B cell (primary cell): ENCODE results near the gene MTCL3. TPM values are rescaled to one million over a fixed set of nuclear protein-coding genes. Genes with fewer than 3 reads are reported as not detected.
A peak's percentile ranks its signal among the peaks of the same experiment; 100 is the strongest.

ENCODE experiments used
- ATAC-seq: fragments of 200-7000 bp; cut with Tn5 transposase; one replicate; pipeline ENCODE4 v1.10.0; 2021; ENCODE audit warnings: low read depth, mild to moderate bottlenecking, moderate number of reproducible peaks, moderate library complexity
- CTCF ChIA-PET: fragments of 350-600 bp; sonication (Branson Sonifier 250); formaldehyde crosslinking; loops from one replicate; lab custom pipeline; 2021; ENCODE audit warnings: antibody characterized with exemption, inconsistent platforms; lab: Charles Lee
- POLR2A ChIA-PET: fragments of 350-600 bp; sonication (Branson Sonifier 250); formaldehyde crosslinking; loops from one replicate; lab custom pipeline; 2021; ENCODE audit warnings: antibody characterized with exemption; lab: Charles Lee
- DNase-seq: peaks from one replicate; pipeline ENCODE4 v3.0.0; 2013
- H2AFZ ChIP-seq: 2 replicates; pipeline ENCODE4 v1.6.1; 2012; ENCODE audit warnings: mild to moderate bottlenecking, low read depth, low read length; ENCODE audit not compliant: insufficient read depth, poor library complexity, severe bottlenecking
- H3K27ac ChIP-seq, 2 donors: 1 replicate in 1 of 2; 2 replicates in 1 of 2; pipeline ENCODE4 v1.5.1; 2012 to 2013; ENCODE audit warnings: low read length in 2 of 2, mild to moderate bottlenecking in 2 of 2, moderate library complexity in 1 of 2
- H3K27me3 ChIP-seq, 4 experiments: fragments of 200-600 bp in 1 of 4; sonication (generic) in 1 of 4; replicated peaks in 1 of 4; 1 replicate in 2 of 4; 2 replicates in 2 of 4; pipeline versions ENCODE4 v1.6.1 to v1.7.0; 2013 to 2016; ENCODE audit warnings: low read length in 3 of 4, mild to moderate bottlenecking in 2 of 4, mixed read lengths in 1 of 4, moderate library complexity in 1 of 4; ENCODE audit not compliant: insufficient read depth in 4 of 4, control insufficient read depth in 3 of 4; ENCODE audit errors: control extremely low read depth in 1 of 4
- H3K36me3 ChIP-seq, 2 experiments: replicated peaks in 1 of 2; 1 replicate in 1 of 2; 2 replicates in 1 of 2; pipeline versions ENCODE4 v1.6.1 to v1.7.1; 2013; ENCODE audit warnings: low read length in 1 of 2; ENCODE audit not compliant: insufficient read depth in 2 of 2, control insufficient read depth in 1 of 2; ENCODE audit errors: control extremely low read depth in 1 of 2, extremely low read depth in 1 of 2
- H3K4me1 ChIP-seq, 2 donors: fragments of 200-600 bp in 1 of 2; sonication (generic) in 1 of 2; 1 replicate in 1 of 2; 2 replicates in 1 of 2; pipeline versions ENCODE4 v1.5.1 to v1.6.1; 2013 to 2017; ENCODE audit warnings: low read length in 2 of 2; ENCODE audit not compliant: control insufficient read depth in 2 of 2, insufficient read depth in 2 of 2
- H3K4me2 ChIP-seq: replicated peaks from 2 replicates; pipeline ENCODE3; 2012; ENCODE audit warnings: mild to moderate bottlenecking, low read depth, low read length; ENCODE audit not compliant: poor library complexity, severe bottlenecking
- H3K4me3 ChIP-seq, 5 experiments: fragments of 200-600 bp in 1 of 5; sonication (generic) in 1 of 5; 1 replicate in 3 of 5; 2 replicates in 2 of 5; pipeline versions ENCODE4 v1.5.1 to v1.7.0; 2011 to 2016; ENCODE audit warnings: low read length in 4 of 5, mild to moderate bottlenecking in 4 of 5, low read depth in 2 of 5, control low read depth in 1 of 5, moderate library complexity in 1 of 5; ENCODE audit not compliant: insufficient read depth in 1 of 5; ENCODE audit errors: control extremely low read depth in 1 of 5, extremely low read depth in 1 of 5
- H3K79me2 ChIP-seq: fragments of 200-600 bp; sonication (generic); one replicate; pipeline ENCODE4 v1.6.0; 2016; ENCODE audit warnings: low read length; ENCODE audit not compliant: control insufficient read depth, insufficient read depth
- H3K9ac ChIP-seq: fragments of 200-600 bp; sonication (generic); 2 replicates; pipeline ENCODE4 v1.6.1; 2017; ENCODE audit warnings: mild to moderate bottlenecking, low read length, moderate library complexity
- H3K9me3 ChIP-seq, 3 donors: one replicate each; pipeline versions ENCODE4 v1.6.1 to v1.7.1; 2013; ENCODE audit warnings: low read length in 2 of 3; ENCODE audit not compliant: control insufficient read depth in 2 of 3, insufficient read depth in 1 of 3; ENCODE audit errors: control extremely low read depth in 1 of 3
- H4K20me1 ChIP-seq: 2 replicates; pipeline ENCODE4 v1.6.0; 2012; ENCODE audit warnings: mild to moderate bottlenecking, low read length; ENCODE audit not compliant: insufficient read depth, control insufficient read depth, poor library complexity, severe bottlenecking
- H3K27ac Mint-ChIP-seq: one replicate; pipeline ENCODE4 v1.8.0; 2021; ENCODE audit warnings: mixed read lengths
- H3K27me3 Mint-ChIP-seq: one replicate; pipeline ENCODE4 v1.8.0; 2021; ENCODE audit warnings: mixed read lengths
- H3K4me1 Mint-ChIP-seq: one replicate; pipeline ENCODE4 v1.8.0; 2021; ENCODE audit warnings: mixed read lengths
- H3K4me3 Mint-ChIP-seq: one replicate; pipeline ENCODE4 v1.8.0; 2021; ENCODE audit warnings: mixed read lengths
- H3K9me3 Mint-ChIP-seq: one replicate; pipeline ENCODE4 v1.8.0; 2022; ENCODE audit warnings: mixed read lengths; ENCODE audit not compliant: insufficient read depth
- CTCF ChIP-seq: fragments of 200-600 bp; IDR thresholded peaks from one replicate; pipeline ENCODE4 v1.8.0; 2022; ENCODE audit warnings: antibody characterized with exemption, mild to moderate bottlenecking
- EZH2 ChIP-seq: IDR thresholded peaks from 2 replicates; pipeline ENCODE4 v1.6.1; 2012; ENCODE audit warnings: borderline replicate concordance, low read depth, mild to moderate bottlenecking, moderate library complexity, low read length; ENCODE audit not compliant: insufficient read depth, poor library complexity, severe bottlenecking
- WGBS: methylation state at CpG from one replicate; pipeline ENCODE4 v1.1.5; 2013; ENCODE audit warnings: missing lambda C conversion rate; ENCODE audit not compliant: insufficient coverage; 5-methylcytosine and 5-hydroxymethylcytosine counted together
- intact Hi-C: fragments of 100-400 bp; cut with micrococcal nuclease; formaldehyde crosslinking; loops from one replicate; pipeline ENCODE4 v1.10.0; 2022
- polyA plus RNA-seq: library from polyadenylated mRNA; depleted of rRNA; stranded (reverse); fragments of >200 nt; gene quantifications from 2 replicates; pipeline ENCODE4 v1.2.3, GENCODE V29; 2012
- small RNA-seq: library from RNA; depleted of rRNA; stranded (forward); fragments of <200 nt; gene quantifications from one replicate; pipeline ENCODE3, GENCODE V24; 2012; ENCODE audit warnings: low replicate concordance, low read depth; ENCODE audit not compliant: insufficient read length
- total RNA-seq, 2 donors: library from RNA; stranded (reverse); fragments of 120-200 nt in 1 of 2; gene quantifications; 1 replicate in 1 of 2; 2 replicates in 1 of 2; pipeline versions ENCODE4 v1.2.3 to v1.2.4, GENCODE V29; 2013 to 2022

Gene MTCL3

GRCh38 chr6:127423921-127424320 lies 95.2 kb downstream of the MTCL3 start:
- WGBS = no CpG with 5 or more reads among the region's 2 CpGs
- intact Hi-C loops = no loop called here
- no peaks in the 10 kb centered on the region for H3K36me3 ChIP-seq
- peak overlapping the region; percentile 45 to 83 for H3K27ac ChIP-seq
- peak overlapping the region; percentile 65 for H3K4me2 ChIP-seq
- Mint-ChIP-seq H3K4me3 (peak overlapping the region; percentile 17), H3K4me1 (peaks cover 21% of the 10 kb centered on the region), H3K27me3 (peaks cover under 1% of the 10 kb centered on the region), H3K27ac (peak overlapping the region; percentile 70), H3K9me3 (no peaks in the 10 kb centered on the region)
- TF ChIP-seq EZH2 = no peak
- TF ChIP-seq CTCF = no peak
- peaks cover 0 to 3% (median 0%) of the 10 kb centered on the region in 3 donors for H3K9me3 ChIP-seq
- H3K9ac ChIP-seq = peak overlapping the region; percentile 30
- ChIA-PET POLR2A (interaction anchor here (0.7 kb wide), 1 partner anchor 119 kb away, joined by 5 read pairs; no protein-coding TSS in a partner anchor), CTCF (interaction anchor here (1.3 kb wide), 1 partner anchor 9 kb away, joined by 3 read pairs; no protein-coding TSS in a partner anchor)
- no peaks in the 10 kb centered on the region for H3K27me3 ChIP-seq
- H3K4me1 ChIP-seq = peaks cover 13 to 17% of the 10 kb centered on the region in 2 donors
- peak overlapping the region; percentile 79 for H2AFZ ChIP-seq
- ATAC-seq (no peak), DNase-seq (no peak)
- H3K79me2 ChIP-seq = no peaks in the 10 kb centered on the region
- H4K20me1 ChIP-seq = no peaks in the 10 kb centered on the region
- H3K4me3 ChIP-seq = peak overlapping the region in 1 of 5 experiments; percentile 24

Small RNA genes within 50 kb of the gene (small RNA-seq; reads per million reads assigned to genes)
- gene KIAA0408 = not detected

Other genes starting within 250 kb of the MTCL3 start
- 60.0 and 60.5 TPM in 2 replicates for gene ECHDC1, start 175.7 kb downstream of the MTCL3 start, total RNA-seq
- gene ECHDC1, start 175.7 kb downstream of the MTCL3 start, polyA plus RNA-seq = 26.9 and 29.2 TPM in 2 replicates
- 0.34 and 0.64 TPM in 2 replicates for gene KIAA0408, start 59.9 kb downstream of the MTCL3 start, total RNA-seq
- gene KIAA0408, start 59.9 kb downstream of the MTCL3 start, polyA plus RNA-seq = 0.25 and 0.58 TPM in 2 replicates
- not detected in 2 replicates for gene C6orf58, start 57.8 kb upstream of the MTCL3 start, total RNA-seq
- gene C6orf58, start 57.8 kb upstream of the MTCL3 start, polyA plus RNA-seq = not detected in 2 replicates